Astrocyte of the spinal cord (primary cell): ENCODE data around the gene SLC9A9.

ENCODE experiments used
- DNase-seq: peaks from one replicate; pipeline ENCODE4 v3.0.0; 2011; ENCODE audit warnings: low read depth, low spot score
- H3K4me3 ChIP-seq: 2 replicates; pipeline ENCODE4 v1.5.1; 2011; ENCODE audit warnings: low read depth, mild to moderate bottlenecking, low read length, moderate library complexity
- CTCF ChIP-seq: IDR thresholded peaks from 2 replicates; pipeline ENCODE4 v1.5.1; 2012; ENCODE audit warnings: low read depth, mild to moderate bottlenecking, low read length, inconsistent platforms
- in situ Hi-C: cut with HindIII; loops from 2 replicates; pipeline ENCODE4 v1.10.0; 2017; ENCODE audit warnings: low sequenced_read_pairs

The SLC9A9 gene

GRCh38 chr3:143754090-143754489, 94.2 kb downstream of the SLC9A9 start:
- in situ Hi-C loops = no loop called here
- no peak overlapping the region for H3K4me3 ChIP-seq

GRCh38 chr3:143753456-143753855, 94.8 kb downstream of the SLC9A9 start:
- no peak overlapping the region for H3K4me3 ChIP-seq
- no peak for TF ChIP-seq CTCF
- in situ Hi-C loops = no loop called here
- no peak for DNase-seq

More at GRCh38 chr3:143754090-143754489, 94.2 kb downstream of the SLC9A9 start:
- no peak for DNase-seq
- TF ChIP-seq CTCF = no peak

GRCh38 chr3:143753006-143753405, 95.3 kb downstream of the SLC9A9 start:
- in situ Hi-C loops = no loop called here
- no peak for DNase-seq
- no peak overlapping the region for H3K4me3 ChIP-seq
- no peak for TF ChIP-seq CTCF

DNA sequence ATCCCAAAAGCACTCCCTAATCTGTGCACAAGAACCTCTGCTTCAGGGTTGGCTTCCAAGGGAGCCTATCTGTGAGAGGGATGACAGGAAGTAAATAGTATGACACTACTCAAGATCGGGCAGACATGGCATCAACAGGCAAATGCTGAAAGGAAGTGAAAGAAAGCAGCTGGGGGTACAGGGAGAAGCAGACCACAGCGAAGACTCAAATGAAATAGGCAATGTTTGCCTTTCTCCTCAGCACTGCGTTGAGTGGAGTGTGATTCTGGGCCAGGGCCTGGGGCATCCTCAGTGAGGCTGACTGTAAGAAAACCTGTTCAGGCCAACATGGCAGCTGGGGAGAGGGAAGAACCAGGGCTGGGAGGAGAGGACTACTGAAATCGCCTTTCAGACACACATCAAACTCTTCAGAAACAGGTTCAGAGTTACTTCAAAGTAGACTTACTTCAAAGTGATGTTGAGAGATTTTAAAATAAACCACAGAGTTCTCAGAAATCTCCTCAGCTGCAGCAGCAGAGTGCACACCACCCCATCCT, 96.6 kb downstream of the SLC9A9 start:
- no peak for DNase-seq
- no peak overlapping the region for H3K4me3 ChIP-seq
- in situ Hi-C loops = no loop called here
- TF ChIP-seq CTCF = no peak

- H3K4me3 ChIP-seq = no peak overlapping the region
- no peak for DNase-seq
- in situ Hi-C loops = no loop called here
- no peak for TF ChIP-seq CTCF
Measured at GRCh38 chr3:143750841-143751240, 97.4 kb downstream of the SLC9A9 start.

DNA sequence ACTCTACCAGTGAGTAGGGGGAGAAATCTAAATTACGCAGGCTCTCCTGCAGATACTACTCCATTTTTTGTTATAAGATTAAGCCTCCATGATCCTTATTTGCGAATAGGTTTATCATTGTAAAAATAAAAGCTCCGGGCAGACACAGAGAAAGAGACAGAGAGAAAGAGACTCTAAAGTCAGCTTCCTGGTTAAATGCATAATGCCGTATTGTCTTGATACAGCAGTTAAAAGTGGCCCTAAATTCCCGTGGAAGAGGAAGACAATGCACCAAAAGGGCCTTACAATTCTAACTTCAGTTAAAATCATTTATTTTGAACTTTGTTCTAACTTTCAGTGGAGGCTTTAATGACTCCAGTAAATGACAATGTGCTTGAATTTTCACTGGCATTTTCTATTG, 98.3 kb downstream of the SLC9A9 start:
- DNase-seq = no peak
- no peak overlapping the region for H3K4me3 ChIP-seq
- no peak for TF ChIP-seq CTCF
- in situ Hi-C loops = no loop called here

DNA sequence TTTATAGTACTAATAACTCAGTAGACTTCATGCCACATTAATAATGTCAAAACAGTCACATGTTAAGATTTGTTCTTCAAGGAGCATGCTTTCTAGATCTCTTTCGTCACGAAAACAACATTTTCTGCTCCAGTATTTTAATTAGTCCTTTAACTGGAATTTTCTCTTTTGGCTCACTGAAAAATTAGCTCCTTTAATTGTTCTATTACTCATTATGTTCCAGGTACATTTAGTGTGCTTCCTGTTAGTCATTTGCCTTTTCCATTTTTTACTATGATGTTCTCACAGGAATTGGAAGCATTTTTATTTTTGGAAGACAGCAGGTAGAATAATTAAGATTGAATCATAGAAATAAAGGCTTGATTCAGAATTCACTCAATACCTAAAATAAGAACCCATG, 111.2 kb downstream of the SLC9A9 start:
- TF ChIP-seq CTCF = no peak
- in situ Hi-C loops = no loop called here
- no peak for DNase-seq
- no peak overlapping the region for H3K4me3 ChIP-seq
